Measurements from ENCODE around the gene GXYLT2. TPM values are rescaled to one million over a fixed set of nuclear protein-coding genes. Genes with fewer than 3 reads are reported as not detected.

Gene GXYLT2
- total RNA-seq, 1 experiment from 2014 or later: 6.1 TPM

GRCh38 chr3:72950801-72951200, 63.0 kb downstream of the GXYLT2 start:
- no peak for ATAC-seq
- BruUV-seq (replicated peaks): no TSS peak
- in situ Hi-C loops (cut with HindIII; ENCODE audit: low pct_unique_long_range_greater_than_20kb, low sequenced_read_pairs): no loop called here
- no peaks in the 10 kb centered on the region for H3K27me3 ChIP-seq (ENCODE audit: control insufficient read depth, insufficient read depth, low read length)
- TF ChIP-seq POLR2AphosphoS5 (IDR thresholded peaks at IDR 0.05; ENCODE audit: low read depth, low read length) (no peak), TCF7L2 (IDR thresholded peaks at IDR 0.05; ENCODE audit: low read depth, low read length) (no peak), SIN3A (IDR thresholded peaks at IDR 0.05; ENCODE audit: borderline replicate concordance, insufficient read depth, low read depth, low read length) (no peak), CTCF (IDR thresholded peaks at IDR 0.05) (no peak), REST (IDR thresholded peaks at IDR 0.05; ENCODE audit: insufficient read depth in 1 of 2, low read depth in 2 of 2, low read length in 1 of 2) (no peak)
- H3K36me3 ChIP-seq (ENCODE audit: control insufficient read depth, insufficient read depth, low read length): no peaks in the 10 kb centered on the region
- no peak for DNase-seq (ENCODE audit: low read depth, low spot score)
- no peak overlapping the region for H3K4me3 ChIP-seq (ENCODE audit: low read depth in 2 of 2, low read length in 2 of 2)
- no peaks in the 10 kb centered on the region for H3K4me1 ChIP-seq (ENCODE audit: control insufficient read depth, insufficient read depth, low read length)
- ChIA-PET CTCF (no interaction called here), POLR2A (no interaction called here)
- no peaks in the 10 kb centered on the region for H3K9me3 ChIP-seq (ENCODE audit: control insufficient read depth, insufficient read depth, low read depth, low read length)
- H3K27ac ChIP-seq (ENCODE audit: low read length): no peak overlapping the region
- intact Hi-C loops (cut with micrococcal nuclease; ENCODE audit: unreplicated experiment): no loop called here

- intact Hi-C loops (cut with micrococcal nuclease; ENCODE audit: unreplicated experiment): no loop called here
- CTCF ChIA-PET: no interaction called here
- in situ Hi-C loops (cut with HindIII; ENCODE audit: low pct_unique_long_range_greater_than_20kb, low sequenced_read_pairs): no loop called here
- no peak overlapping the region for H3K27ac ChIP-seq (ENCODE audit: low read length)
- no peaks in the 10 kb centered on the region for H3K9me3 ChIP-seq (ENCODE audit: control insufficient read depth, insufficient read depth, low read depth, low read length)
- no peaks in the 10 kb centered on the region for H3K4me1 ChIP-seq (ENCODE audit: control insufficient read depth, insufficient read depth, low read length)
- DNase-seq (ENCODE audit: low read depth, low spot score): no peak
- no peak overlapping the region for H3K4me3 ChIP-seq (ENCODE audit: low read depth in 2 of 2, low read length in 2 of 2)
- BruUV-seq (replicated peaks): no TSS peak
- no peak for ATAC-seq
- no peaks in the 10 kb centered on the region for H3K27me3 ChIP-seq (ENCODE audit: control insufficient read depth, insufficient read depth, low read length)
- POLR2A ChIA-PET: no interaction called here
- no peaks in the 10 kb centered on the region for H3K36me3 ChIP-seq (ENCODE audit: control insufficient read depth, insufficient read depth, low read length)
- TF ChIP-seq TCF7L2 (IDR thresholded peaks at IDR 0.05; ENCODE audit: low read depth, low read length): no peak
- no peak for TF ChIP-seq CTCF (IDR thresholded peaks at IDR 0.05)
- no peak for TF ChIP-seq POLR2AphosphoS5 (IDR thresholded peaks at IDR 0.05; ENCODE audit: low read depth, low read length)
- TF ChIP-seq REST (IDR thresholded peaks at IDR 0.05; ENCODE audit: insufficient read depth in 1 of 2, low read depth in 2 of 2, low read length in 1 of 2): no peak
- no peak for TF ChIP-seq SIN3A (IDR thresholded peaks at IDR 0.05; ENCODE audit: borderline replicate concordance, insufficient read depth, low read depth, low read length)
Measured at GRCh38 chr3:72951259-72951722, 63.4 kb downstream of the GXYLT2 start.
